Aorta (tissue), 5 donors: ENCODE data around the gene C13orf42. TPM values are rescaled to one million over a fixed set of nuclear protein-coding genes. Genes with fewer than 3 reads are reported as not detected.

Experiments used
- ATAC-seq: fragments of 200-7000 bp; cut with Tn5 transposase; one replicate; pipeline ENCODE4 v1.9.1; 2022; ENCODE audit warnings: moderate library complexity; ENCODE audit not compliant: low FRiP score
- DNase-seq, 2 donors: peaks; one replicate each; pipeline ENCODE4 v3.0.0-alpha.2; 2020
- H3K27ac ChIP-seq, 2 donors: one replicate each; pipeline ENCODE4 v1.5.1; 2013; ENCODE audit warnings: low read length in 2 of 2, mild to moderate bottlenecking in 2 of 2, moderate library complexity in 2 of 2, control low read depth in 1 of 2, inconsistent platforms in 1 of 2, low read depth in 1 of 2
- H3K27me3 ChIP-seq, 2 donors: one replicate each; pipeline ENCODE4 v1.6.1; 2013; ENCODE audit warnings: control low read depth in 1 of 2, low read length in 1 of 2, mild to moderate bottlenecking in 1 of 2, moderate library complexity in 1 of 2; ENCODE audit not compliant: insufficient read depth in 2 of 2, control insufficient read depth in 1 of 2
- H3K36me3 ChIP-seq, 2 donors: one replicate each; pipeline ENCODE4 v1.6.1; 2013; ENCODE audit warnings: control low read depth in 1 of 2, low read length in 1 of 2, mild to moderate bottlenecking in 1 of 2; ENCODE audit not compliant: insufficient read depth in 2 of 2, control insufficient read depth in 1 of 2
- H3K4me1 ChIP-seq, 2 donors: one replicate each; pipeline ENCODE4 v1.6.1; 2013; ENCODE audit warnings: low read length in 2 of 2, control low read depth in 1 of 2, mild to moderate bottlenecking in 1 of 2, moderate library complexity in 1 of 2; ENCODE audit not compliant: insufficient read depth in 2 of 2, control insufficient read depth in 1 of 2
- H3K4me3 ChIP-seq, 2 donors: one replicate each; pipeline ENCODE4 v1.5.1; 2013; ENCODE audit warnings: low read length in 2 of 2, control low read depth in 1 of 2, mild to moderate bottlenecking in 1 of 2
- H3K9me3 ChIP-seq: one replicate; pipeline ENCODE4 v1.6.1; 2013; ENCODE audit warnings: mild to moderate bottlenecking, low read length; ENCODE audit not compliant: control insufficient read depth
- WGBS, 2 donors: extraction: QIAGEN DNeasy Blood & Tissue Kit; methylation state at CpG; one replicate each; pipeline ENCODE4 v1.1.7; 2013; 5-methylcytosine and 5-hydroxymethylcytosine counted together
- intact Hi-C, 2 donors: fragments of 100-400 bp; cut with DNase I; formaldehyde crosslinking; loops; one replicate each; pipeline versions ENCODE4 v1.14.2 to v1.15.0; 2022
- long read RNA-seq, 2 donors: library from polyadenylated mRNA; unstranded; transcript quantifications; one replicate each; pipeline ENCODE4 v2.0.0, GENCODE V29; 2020 to 2021
- polyA plus RNA-seq, 2 donors: library from polyadenylated mRNA; stranded (reverse); fragments of 200-250 nt; gene quantifications; one replicate each; pipeline ENCODE4 v1.2.3, GENCODE V29; 2013
- total RNA-seq, 2 donors: library from RNA; stranded (reverse); fragmentation: NEBNext Ultra II Directional; extraction: Animal tissue kit (Norgen Biotek cat#: 25700); gene quantifications; one replicate each; pipeline ENCODE4 v1.2.1, GENCODE V29; 2021
- donor health status: healthy with polysubstance abuse.
- donor health status: Bipolar disorder and iron deficiency.
- donor health status: DM: no; HTN: no; CAD: no.
- donor health status: DM: no; HTN: no; CAD: no.
- donor health status: DM: yes; HTN: yes; CAD: no.

C13orf42 gene
- total RNA-seq (not detected), polyA plus RNA-seq (not detected)
- long read RNA-seq, donor 1 = 0 reads
- long read RNA-seq, donor 2 = 0 reads

- Histone ChIP-seq H3K9me3 (no peaks in the 10 kb centered on the region), H3K4me3 (no peak within 1 kb of the TSS), H3K4me1 (no peaks in the 10 kb centered on the region), H3K27ac (no peak within 1 kb of the TSS), H3K36me3 (no peaks in the 10 kb centered on the region), H3K27me3 (no peaks in the 10 kb centered on the region)
- no peak for ATAC-seq
- intact Hi-C loops = no loop called here
- 85 to 89% methylated on average over 9 of the region's 9 CpGs for WGBS, 2 donors
- DNase-seq = no peak
Measured at GRCh38 chr13:51111174-51111573, at the start of gene C13orf42. Gene C13orf42, minus strand, starts transcription at chr13:51111274. Its CDS starts 65 bp downstream, at chr13:51111209.

GRCh38 chr13:51158880-51159518 lies 47.9 kb upstream of the C13orf42 start:
- 43 to 58% methylated on average over 4 of the region's 4 CpGs for WGBS, 2 donors
- Histone ChIP-seq H3K27me3 (no peaks in the 10 kb centered on the region), H3K9me3 (peaks cover 1% of the 10 kb centered on the region), H3K4me3 (no peak overlapping the region), H3K4me1 (no peaks in the 10 kb centered on the region), H3K27ac (no peak overlapping the region), H3K36me3 (no peaks in the 10 kb centered on the region)
- DNase-seq (no peak), ATAC-seq (no peak)
- intact Hi-C loops = no loop called here

- 79 to 87% methylated on average over 4 of the region's 4 CpGs for WGBS, 2 donors
- no peak overlapping the region for H3K27ac ChIP-seq
- DNase-seq = no peak
- no peaks in the 10 kb centered on the region for H3K4me1 ChIP-seq
- intact Hi-C loops = no loop called here
- no peaks in the 10 kb centered on the region for H3K27me3 ChIP-seq
- no peak overlapping the region for H3K4me3 ChIP-seq
- H3K36me3 ChIP-seq = no peaks in the 10 kb centered on the region
- no peak for ATAC-seq
- peaks cover 1% of the 10 kb centered on the region for H3K9me3 ChIP-seq
Measured at GRCh38 chr13:51158365-51158764, 47.3 kb upstream of the C13orf42 start.

GRCh38 chr13:51156648-51157047 lies 45.6 kb upstream of the C13orf42 start:
- no peak overlapping the region for H3K4me3 ChIP-seq
- peaks cover 1% of the 10 kb centered on the region for H3K9me3 ChIP-seq
- H3K27me3 ChIP-seq = no peaks in the 10 kb centered on the region
- no peak for DNase-seq
- no peak for ATAC-seq
- intact Hi-C loops = no loop called here
- H3K36me3 ChIP-seq = no peaks in the 10 kb centered on the region
- H3K27ac ChIP-seq = no peak overlapping the region
- H3K4me1 ChIP-seq = no peaks in the 10 kb centered on the region
- 94 to 97% methylated on average over 3 of the region's 3 CpGs for WGBS, 2 donors

GRCh38 chr13:51155776-51156515 lies 44.9 kb upstream of the C13orf42 start:
- Histone ChIP-seq H3K4me1 (no peaks in the 10 kb centered on the region), H3K27ac (no peak overlapping the region), H3K4me3 (no peak overlapping the region), H3K9me3 (peaks cover 1% of the 10 kb centered on the region), H3K27me3 (no peaks in the 10 kb centered on the region), H3K36me3 (no peaks in the 10 kb centered on the region)
- intact Hi-C loops = no loop called here
- 82 to 87% methylated on average over 8 of the region's 8 CpGs for WGBS, 2 donors
- ATAC-seq (no peak), DNase-seq (no peak)

GRCh38 chr13:51155161-51155560 lies 44.1 kb upstream of the C13orf42 start:
- no peaks in the 10 kb centered on the region for H3K36me3 ChIP-seq
- no peak overlapping the region for H3K27ac ChIP-seq
- H3K9me3 ChIP-seq = peaks cover 1% of the 10 kb centered on the region
- intact Hi-C loops = no loop called here
- ATAC-seq = no peak
- no peaks in the 10 kb centered on the region for H3K4me1 ChIP-seq
- H3K27me3 ChIP-seq = no peaks in the 10 kb centered on the region
- no peak overlapping the region for H3K4me3 ChIP-seq
- no peak for DNase-seq
- WGBS, 2 donors = 94 to 100% methylated on average over 1 of the region's 1 CpG

GRCh38 chr13:51154029-51154555 lies 43.0 kb upstream of the C13orf42 start:
- no peaks in the 10 kb centered on the region for H3K4me1 ChIP-seq
- no peak for DNase-seq
- no peaks in the 10 kb centered on the region for H3K27me3 ChIP-seq
- intact Hi-C loops = no loop called here
- no peaks in the 10 kb centered on the region for H3K36me3 ChIP-seq
- H3K9me3 ChIP-seq = peaks cover 1% of the 10 kb centered on the region
- WGBS, 2 donors = 56 to 65% methylated on average over 7 of the region's 7 CpGs
- peak; percentile 40 for ATAC-seq
- no peak overlapping the region for H3K27ac ChIP-seq
- no peak overlapping the region for H3K4me3 ChIP-seq

- intact Hi-C loops = no loop called here
- no peak for DNase-seq
- Histone ChIP-seq H3K9me3 (peaks cover 1% of the 10 kb centered on the region), H3K36me3 (no peaks in the 10 kb centered on the region), H3K4me1 (no peaks in the 10 kb centered on the region), H3K27me3 (peaks cover 0 to 2% of the 10 kb centered on the region in 2 donors), H3K4me3 (no peak overlapping the region), H3K27ac (no peak overlapping the region)
- no peak for ATAC-seq
- WGBS, 2 donors = 75 to 81% methylated on average over 8 of the region's 8 CpGs
Measured at GRCh38 chr13:51153527-51153926, 42.5 kb upstream of the C13orf42 start.

GRCh38 chr13:51152701-51153100 lies 41.6 kb upstream of the C13orf42 start:
- peaks cover 0 to 2% of the 10 kb centered on the region in 2 donors for H3K27me3 ChIP-seq
- no peak for ATAC-seq
- no peak overlapping the region for H3K4me3 ChIP-seq
- no peaks in the 10 kb centered on the region for H3K36me3 ChIP-seq
- intact Hi-C loops = no loop called here
- H3K9me3 ChIP-seq = peaks cover 1% of the 10 kb centered on the region
- DNase-seq = no peak
- WGBS, 2 donors = 49 to 54% methylated on average over 5 of the region's 5 CpGs
- no peaks in the 10 kb centered on the region for H3K4me1 ChIP-seq
- H3K27ac ChIP-seq = no peak overlapping the region
